HG03045 (cell line): ENCODE measurements around the gene KCNN1.
"Not testable (repeated sequence)": the region's sequence is repeated elsewhere in the genome, so short reads cannot be mapped to it uniquely, and the experiment has no call there.

Experiments
- ATAC-seq: cut with Tn5 transposase; IDR thresholded peaks from one replicate; pipeline ENCODE4 v1.9.1; 2021; ENCODE audit warnings: mild to moderate bottlenecking, moderate library complexity; ENCODE audit not compliant: unreplicated experiment

KCNN1 gene

DNA sequence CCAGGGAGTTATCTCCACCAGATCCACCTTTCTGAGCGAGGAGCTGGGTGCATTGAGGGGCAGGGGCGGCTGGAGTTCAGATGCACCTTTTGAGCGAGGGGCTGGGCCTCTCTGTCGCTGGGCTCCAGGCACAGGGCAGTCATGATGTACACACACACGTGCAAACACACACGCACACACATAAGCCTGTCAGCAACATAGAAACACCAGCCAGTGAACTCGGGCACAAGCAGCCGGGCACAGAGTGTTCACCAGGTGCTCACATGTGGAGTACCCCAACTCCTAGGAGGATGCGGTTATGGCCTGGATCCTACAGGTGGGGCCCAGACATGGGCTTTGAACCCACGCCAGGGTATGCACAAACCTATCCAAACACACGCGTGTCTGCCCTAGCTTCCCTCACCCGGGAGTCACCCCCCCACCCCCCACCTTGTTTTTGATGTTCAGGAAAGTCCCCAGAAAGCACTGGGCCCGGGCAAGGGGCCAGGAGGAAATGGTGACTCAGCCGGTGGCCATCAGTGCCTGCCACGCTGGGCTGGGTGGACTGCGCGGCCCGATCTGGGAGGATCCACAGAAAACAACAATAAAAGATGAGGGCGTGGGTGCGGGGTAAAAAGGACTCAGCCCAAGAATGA is 54.3 kb downstream of the KCNN1 start:
- no peak for ATAC-seq

- no peak for ATAC-seq
Measured at GRCh38 chr19:18023622-18024251, 56.8 kb downstream of the KCNN1 start.

- ATAC-seq, result no peak
Measured at GRCh38 chr19:18027151-18027550, 60.2 kb downstream of the KCNN1 start.

DNA sequence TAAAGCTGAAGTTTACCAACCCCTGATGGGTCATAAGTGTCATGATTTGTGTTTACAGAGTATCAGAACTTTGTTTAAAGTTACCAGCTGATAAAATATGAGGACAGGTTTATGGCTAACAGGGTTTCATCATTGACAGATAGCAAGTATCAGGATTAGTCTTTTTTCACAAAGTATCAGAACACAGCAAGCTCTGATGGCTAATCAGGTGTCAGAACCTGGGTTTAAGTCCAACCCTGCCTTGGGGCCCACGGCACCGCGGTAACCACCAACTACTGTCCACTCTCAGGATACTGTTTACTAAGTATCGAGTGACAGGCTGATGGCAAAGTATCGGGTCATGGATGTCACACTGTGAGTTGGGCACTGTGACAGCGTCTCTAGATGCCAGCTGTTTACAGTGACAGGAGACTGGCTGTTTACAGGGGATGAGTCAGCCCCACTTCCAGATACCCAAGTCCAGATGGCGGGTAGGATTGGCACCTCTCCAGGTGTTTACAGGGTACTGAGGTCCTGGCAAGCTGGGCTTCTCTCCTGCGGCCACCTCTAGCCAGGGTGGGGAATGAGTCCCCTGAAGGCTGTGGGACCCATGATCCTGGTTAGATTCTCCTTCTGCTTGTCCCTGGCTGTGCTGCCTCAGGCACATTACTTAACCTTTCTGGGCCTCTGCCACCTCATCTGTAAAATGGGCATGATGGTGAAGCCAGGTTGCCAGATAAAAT is 62.9 kb downstream of the KCNN1 start:
- no peak for ATAC-seq

GRCh38 chr19:18031401-18031800 is 64.5 kb downstream of the KCNN1 start:
- ATAC-seq, result not testable (repeated sequence)

DNA sequence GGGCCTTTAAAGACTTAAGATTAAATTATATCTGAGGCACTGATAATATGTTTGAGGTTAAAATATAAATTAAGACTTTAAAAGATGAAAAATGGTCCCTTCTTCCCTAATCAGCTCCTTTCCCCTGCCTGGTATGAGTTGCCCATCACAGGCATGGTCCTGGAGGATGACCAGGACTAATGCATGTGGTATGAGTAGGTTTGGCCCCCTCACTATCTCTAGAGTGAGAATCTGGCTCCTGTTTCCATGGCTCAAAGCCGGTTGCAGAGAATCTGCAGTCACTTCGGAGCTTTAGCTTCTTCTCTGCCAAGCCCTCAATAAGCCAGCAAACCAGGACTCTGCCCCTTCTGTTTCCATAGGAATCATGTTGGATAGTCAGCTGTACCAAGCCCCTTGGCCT is 65.2 kb downstream of the KCNN1 start:
- ATAC-seq, result not testable (repeated sequence)

GRCh38 chr19:18041054-18041453 is 74.1 kb downstream of the KCNN1 start:
- ATAC-seq, result no peak

DNA sequence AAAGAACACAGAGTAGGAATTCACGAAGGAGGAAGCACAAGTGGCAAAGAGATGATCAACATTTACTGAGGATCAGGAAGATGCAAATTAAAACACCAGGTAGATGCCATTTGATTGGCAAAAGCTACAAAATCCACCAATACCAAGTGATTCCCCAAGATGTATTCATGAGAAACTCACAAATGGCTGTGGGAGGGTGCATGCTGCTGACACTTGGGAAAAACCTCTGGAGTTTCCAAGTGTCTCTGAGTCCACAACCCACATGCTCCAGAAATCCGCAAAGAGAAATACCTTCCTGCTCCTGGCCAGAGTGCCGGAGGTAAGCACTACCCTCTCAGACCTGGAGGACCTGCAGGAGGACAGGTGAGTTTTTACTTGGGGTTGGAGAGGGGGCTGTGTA is 76.8 kb downstream of the KCNN1 start:
- no peak for ATAC-seq

DNA sequence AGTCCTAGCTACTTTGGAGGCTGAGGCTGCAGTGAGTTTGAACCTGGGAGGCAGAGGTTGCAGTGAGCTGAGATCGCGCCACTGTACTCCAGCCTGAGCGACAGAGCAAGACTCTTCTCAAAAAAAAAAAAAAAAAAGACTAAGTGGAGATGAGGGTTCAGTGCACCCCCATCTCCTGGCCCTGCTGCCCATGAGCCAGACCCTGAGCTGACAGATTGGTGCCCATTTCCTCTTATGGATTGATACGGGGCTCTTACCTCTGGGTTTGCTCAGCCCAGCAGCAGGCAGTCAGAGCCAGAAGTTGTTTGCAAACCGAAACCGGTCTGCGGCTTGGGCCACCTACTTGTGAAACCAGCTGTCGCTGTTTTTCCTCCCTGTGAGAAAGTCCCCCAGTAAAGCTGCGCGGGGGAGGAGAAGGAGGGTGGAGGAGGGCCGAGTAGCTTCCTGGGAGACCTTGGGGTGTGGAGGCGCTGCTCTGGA is 78.0 kb downstream of the KCNN1 start:
- ATAC-seq, result peak; percentile 84

DNA sequence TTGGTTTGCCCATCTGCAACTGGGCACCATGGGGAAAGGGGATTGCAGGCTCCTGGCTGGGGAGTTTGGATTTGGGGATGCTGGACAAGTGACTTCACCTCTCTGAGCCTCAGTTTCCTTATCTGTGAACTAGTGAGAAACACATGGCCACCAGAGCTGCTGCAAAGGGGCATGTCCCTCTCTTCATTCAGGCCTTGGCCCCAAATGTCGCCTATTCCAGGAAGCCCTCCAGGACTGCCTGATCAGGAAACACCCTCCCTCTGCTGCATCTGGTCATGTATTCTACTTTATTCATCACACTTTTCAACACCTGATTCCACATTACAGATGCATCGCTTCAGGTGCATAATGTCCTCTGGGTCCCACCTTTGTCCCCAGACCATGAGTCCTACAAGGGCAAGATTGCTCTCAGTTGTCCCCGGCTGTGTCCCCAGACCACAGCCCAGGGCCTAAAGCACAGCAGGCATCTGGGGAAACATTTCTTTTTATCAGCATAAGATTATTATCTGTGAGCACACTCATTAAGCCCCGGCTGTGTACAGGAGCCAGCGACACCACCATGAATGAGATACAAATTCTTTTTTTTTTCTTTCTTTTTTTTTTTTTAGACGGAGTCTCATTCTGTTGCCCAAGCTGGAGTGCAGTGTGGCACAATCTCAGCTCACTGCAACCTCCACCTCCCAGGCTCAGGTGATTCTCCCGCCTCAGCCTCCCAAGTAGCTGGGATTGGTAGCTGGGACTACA is 78.6 kb downstream of the KCNN1 start:
- peak; percentile 16 for ATAC-seq

DNA sequence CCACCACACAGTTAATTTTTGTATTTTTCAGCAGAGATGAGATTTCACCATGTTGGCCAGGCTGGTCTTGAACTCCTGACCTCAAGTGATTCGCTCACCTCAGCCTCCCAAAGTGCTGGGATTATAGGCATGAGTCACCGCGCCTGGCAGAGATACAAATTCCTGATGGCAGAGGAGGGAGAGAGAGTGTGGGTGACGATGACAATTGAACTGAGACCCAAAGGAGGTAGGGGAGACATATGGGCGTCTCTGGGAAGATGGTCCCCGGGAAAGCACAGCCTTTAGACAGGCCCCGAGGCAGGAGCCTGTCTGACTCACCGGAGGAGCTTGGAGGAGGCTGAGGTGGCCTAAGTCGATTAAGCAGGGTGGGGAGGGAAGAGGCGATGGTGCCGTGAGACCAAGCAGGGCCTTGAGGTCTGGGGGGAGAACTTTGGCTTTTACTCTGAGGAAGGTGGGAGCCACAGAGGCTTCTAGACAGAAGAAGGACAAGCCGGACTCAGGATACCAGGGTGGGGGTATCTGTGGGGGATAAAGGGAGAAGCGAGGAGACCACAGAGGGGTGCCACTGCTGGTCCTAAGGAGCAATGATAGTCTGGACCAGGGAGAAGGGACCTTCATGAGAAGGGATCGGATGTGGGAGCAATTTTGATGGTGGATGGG is 79.3 kb downstream of the KCNN1 start:
- no peak for ATAC-seq

DNA sequence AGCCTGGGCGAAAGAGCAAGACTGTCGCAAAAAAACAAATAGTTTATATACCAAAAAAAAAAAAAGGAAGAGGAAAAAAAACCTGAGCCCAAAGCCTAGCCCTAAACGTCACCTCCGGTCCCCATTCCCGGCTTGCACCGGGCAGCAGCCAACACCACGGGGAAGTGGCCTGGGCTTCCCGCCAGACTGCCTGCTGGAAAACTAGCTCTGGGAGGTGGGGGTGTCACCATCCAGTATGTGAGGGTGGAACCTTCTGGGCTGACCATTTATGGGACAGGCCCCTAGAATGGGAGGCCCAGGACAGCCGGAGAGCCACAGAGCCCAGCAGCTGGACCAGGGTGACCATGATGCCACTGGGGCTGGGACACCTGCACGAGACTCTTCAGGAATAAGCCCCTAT is 82.5 kb downstream of the KCNN1 start:
- ATAC-seq, result no peak
